OCI-LY3 (cell line): ENCODE measurements around the gene FSTL5.

Experiments
- EZH2phosphoT487 ChIP-seq: fragments of 200-600 bp; shearing (Covaris generic); IDR thresholded peaks from 2 replicates; pipeline ENCODE4 v1.6.1; 2018; ENCODE audit warnings: antibody characterized with exemption, mixed run types, low read depth
- TF ChIP-seq, protein P1 (sequence below): fragments of 200-600, 300-600 bp; sonication (generic); IDR thresholded peaks from 2 replicates; pipeline ENCODE4 v1.5.1; 2014; ENCODE audit warnings: antibody characterized with exemption, low read length, low read depth

DNA sequence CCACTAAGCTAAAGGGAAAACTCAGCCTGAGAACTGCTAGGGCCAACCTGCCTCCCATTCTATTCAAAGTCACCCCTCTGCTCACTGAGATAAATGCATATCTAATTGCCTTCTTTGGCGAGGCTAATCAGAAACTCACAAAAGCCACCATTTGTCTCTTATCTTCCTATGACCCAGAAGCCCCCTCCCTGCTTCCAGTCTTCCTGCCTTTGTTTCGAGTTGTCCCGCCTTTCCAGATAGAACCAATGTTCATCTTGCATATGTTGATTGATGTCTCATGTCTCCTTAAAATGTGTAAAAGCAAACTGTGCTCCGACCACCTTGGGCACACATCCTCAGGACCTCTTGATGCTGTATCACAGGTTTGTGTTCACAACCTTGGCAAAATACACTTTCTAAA, 459.8 kb downstream of the FSTL5 start:
- TF ChIP-seq, protein P1, sequence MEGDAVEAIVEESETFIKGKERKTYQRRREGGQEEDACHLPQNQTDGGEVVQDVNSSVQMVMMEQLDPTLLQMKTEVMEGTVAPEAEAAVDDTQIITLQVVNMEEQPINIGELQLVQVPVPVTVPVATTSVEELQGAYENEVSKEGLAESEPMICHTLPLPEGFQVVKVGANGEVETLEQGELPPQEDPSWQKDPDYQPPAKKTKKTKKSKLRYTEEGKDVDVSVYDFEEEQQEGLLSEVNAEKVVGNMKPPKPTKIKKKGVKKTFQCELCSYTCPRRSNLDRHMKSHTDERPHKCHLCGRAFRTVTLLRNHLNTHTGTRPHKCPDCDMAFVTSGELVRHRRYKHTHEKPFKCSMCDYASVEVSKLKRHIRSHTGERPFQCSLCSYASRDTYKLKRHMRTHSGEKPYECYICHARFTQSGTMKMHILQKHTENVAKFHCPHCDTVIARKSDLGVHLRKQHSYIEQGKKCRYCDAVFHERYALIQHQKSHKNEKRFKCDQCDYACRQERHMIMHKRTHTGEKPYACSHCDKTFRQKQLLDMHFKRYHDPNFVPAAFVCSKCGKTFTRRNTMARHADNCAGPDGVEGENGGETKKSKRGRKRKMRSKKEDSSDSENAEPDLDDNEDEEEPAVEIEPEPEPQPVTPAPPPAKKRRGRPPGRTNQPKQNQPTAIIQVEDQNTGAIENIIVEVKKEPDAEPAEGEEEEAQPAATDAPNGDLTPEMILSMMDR: no peak
- TF ChIP-seq EZH2phosphoT487: no peak
